Measurements from ENCODE around the gene ZNF688. TPM values are rescaled to one million over a fixed set of nuclear protein-coding genes. Genes with fewer than 3 reads are reported as not detected.

ZNF688 gene
- total RNA-seq, 1 donor from 2014 or later, result 5.4 TPM

GRCh38 chr16:30555315-30556124 lies 16.0 kb downstream of the ZNF688 start:
- H3K4me1 ChIP-seq (ENCODE audit: insufficient read depth, low read length), result peaks cover 9% of the 10 kb centered on the region

GRCh38 chr16:30554557-30555314 lies 16.8 kb downstream of the ZNF688 start:
- Histone ChIP-seq H2AFZ (ENCODE audit: low read depth, low read length) (no peak overlapping the region), H3K79me2 (ENCODE audit: insufficient read depth, low read length) (peaks cover 24% of the 10 kb centered on the region), H3K27me3 (ENCODE audit: insufficient read depth, low read length) (no peaks in the 10 kb centered on the region), H3K36me3 (ENCODE audit: insufficient read depth, low read length) (no peaks in the 10 kb centered on the region), H3K4me3 (ENCODE audit: insufficient read depth, low read depth, low read length) (no peak overlapping the region), H3K4me1 (ENCODE audit: insufficient read depth, low read length) (peaks cover 9% of the 10 kb centered on the region), H3K27ac (ENCODE audit: low read depth, low read length) (no peak overlapping the region), H3K4me2 (ENCODE audit: low read length) (no peak overlapping the region), H3K9ac (ENCODE audit: low read length) (no peak overlapping the region), H4K20me1 (ENCODE audit: insufficient read depth, low read length) (peaks cover 5% of the 10 kb centered on the region), H3K9me3 (ENCODE audit: insufficient read depth, low read depth, low read length) (no peaks in the 10 kb centered on the region)
- H3K4me3 Mint-ChIP-seq (ENCODE audit: unreplicated experiment), result no peak overlapping the region
- H3K9me3 Mint-ChIP-seq (ENCODE audit: unreplicated experiment), result no peaks in the 10 kb centered on the region
- FAIRE-seq, result no peak
- H3K27ac Mint-ChIP-seq (ENCODE audit: unreplicated experiment), result no peak overlapping the region
- TF ChIP-seq EZH2 (IDR thresholded peaks at IDR 0.05; ENCODE audit: insufficient read depth, low read length) (no peak), CTCF (IDR thresholded peaks at IDR 0.05; ENCODE audit: insufficient read depth, low read depth, low read length) (no peak)
- no peak for DNase-seq (ENCODE audit: low read depth)
- H3K36me3 Mint-ChIP-seq (ENCODE audit: low read depth, unreplicated experiment), result no peaks in the 10 kb centered on the region
- H3K4me1 Mint-ChIP-seq (ENCODE audit: low read depth, unreplicated experiment), result peaks cover 5% of the 10 kb centered on the region
- no peaks in the 10 kb centered on the region for H3K27me3 Mint-ChIP-seq (ENCODE audit: low read depth, unreplicated experiment)

More at GRCh38 chr16:30555315-30556124, 16.0 kb downstream of the ZNF688 start:
- H3K36me3 Mint-ChIP-seq (ENCODE audit: low read depth, unreplicated experiment), result no peaks in the 10 kb centered on the region
- H3K9me3 Mint-ChIP-seq (ENCODE audit: unreplicated experiment), result no peaks in the 10 kb centered on the region
- no peak overlapping the region for H3K27ac ChIP-seq (ENCODE audit: low read depth, low read length)
- peak overlapping the region; percentile 62 for H3K4me3 Mint-ChIP-seq (ENCODE audit: unreplicated experiment)
- FAIRE-seq, result no peak
- no peaks in the 10 kb centered on the region for H3K36me3 ChIP-seq (ENCODE audit: insufficient read depth, low read length)
- no peak overlapping the region for H3K4me3 ChIP-seq (ENCODE audit: insufficient read depth, low read depth, low read length)
- no peak overlapping the region for H3K27ac Mint-ChIP-seq (ENCODE audit: unreplicated experiment)
- H3K27me3 Mint-ChIP-seq (ENCODE audit: low read depth, unreplicated experiment), result no peaks in the 10 kb centered on the region
- no peak overlapping the region for H2AFZ ChIP-seq (ENCODE audit: low read depth, low read length)
- no peak overlapping the region for H3K9ac ChIP-seq (ENCODE audit: low read length)
- H3K79me2 ChIP-seq (ENCODE audit: insufficient read depth, low read length), result peaks cover 24% of the 10 kb centered on the region
- H3K4me1 Mint-ChIP-seq (ENCODE audit: low read depth, unreplicated experiment), result peaks cover 5% of the 10 kb centered on the region
- TF ChIP-seq CTCF (IDR thresholded peaks at IDR 0.05; ENCODE audit: insufficient read depth, low read depth, low read length) (no peak), EZH2 (IDR thresholded peaks at IDR 0.05; ENCODE audit: insufficient read depth, low read length) (no peak)
- H3K9me3 ChIP-seq (ENCODE audit: insufficient read depth, low read depth, low read length), result no peaks in the 10 kb centered on the region
- no peak overlapping the region for H3K4me2 ChIP-seq (ENCODE audit: low read length)
- no peaks in the 10 kb centered on the region for H3K27me3 ChIP-seq (ENCODE audit: insufficient read depth, low read length)
- no peak for DNase-seq (ENCODE audit: low read depth)
- H4K20me1 ChIP-seq (ENCODE audit: insufficient read depth, low read length), result peaks cover 5% of the 10 kb centered on the region

Data from astrocyte (in vitro differentiated cells and primary cell).